Right lobe of liver (tissue), 4 donors: Measurements from ENCODE around the gene FIBIN.

Experiments used
- POLR2A ChIP-seq: fragments of 450-650 bp; IDR thresholded peaks from one replicate; pipeline ENCODE4 v1.6.1; 2017; ENCODE audit warnings: antibody characterized with exemption, mild to moderate bottlenecking
- TF ChIP-seq, protein P1 (sequence below), 4 donors: fragments of 200-600 bp in 3 of 4; fragments of 450-650 bp in 1 of 4; IDR thresholded peaks; one replicate each; pipeline versions ENCODE4 v1.5.1 to v1.8.0; 2016 to 2022; ENCODE audit warnings: antibody characterized with exemption in 4 of 4, mild to moderate bottlenecking in 2 of 4
- donor health status: DM: no; HTN: no; CAD: no.
- donor health status: DM: no; HTN: no; CAD: no.
- donor health status: DM: no; HTN: yes; CAD: no.

DNA sequence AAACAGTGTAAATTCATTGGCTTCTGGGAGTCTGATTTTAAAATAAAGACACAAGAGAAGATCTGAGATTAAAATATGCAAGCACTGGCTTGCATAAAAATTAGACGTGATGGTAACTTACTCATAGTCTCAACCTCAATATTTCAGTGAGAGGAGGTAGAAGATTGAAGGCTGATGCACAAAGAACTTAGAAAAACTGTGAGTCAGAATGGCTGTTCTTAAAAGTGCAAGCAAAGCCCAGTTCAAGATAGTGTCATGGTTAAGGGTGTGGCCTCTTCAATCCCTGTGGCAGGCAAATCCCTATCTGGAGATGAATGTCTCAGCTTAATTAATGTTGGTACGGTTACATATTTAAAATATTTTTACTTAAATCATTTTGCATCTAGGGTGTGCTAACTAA, 33.6 kb upstream of the FIBIN start:
- TF ChIP-seq, protein P1, sequence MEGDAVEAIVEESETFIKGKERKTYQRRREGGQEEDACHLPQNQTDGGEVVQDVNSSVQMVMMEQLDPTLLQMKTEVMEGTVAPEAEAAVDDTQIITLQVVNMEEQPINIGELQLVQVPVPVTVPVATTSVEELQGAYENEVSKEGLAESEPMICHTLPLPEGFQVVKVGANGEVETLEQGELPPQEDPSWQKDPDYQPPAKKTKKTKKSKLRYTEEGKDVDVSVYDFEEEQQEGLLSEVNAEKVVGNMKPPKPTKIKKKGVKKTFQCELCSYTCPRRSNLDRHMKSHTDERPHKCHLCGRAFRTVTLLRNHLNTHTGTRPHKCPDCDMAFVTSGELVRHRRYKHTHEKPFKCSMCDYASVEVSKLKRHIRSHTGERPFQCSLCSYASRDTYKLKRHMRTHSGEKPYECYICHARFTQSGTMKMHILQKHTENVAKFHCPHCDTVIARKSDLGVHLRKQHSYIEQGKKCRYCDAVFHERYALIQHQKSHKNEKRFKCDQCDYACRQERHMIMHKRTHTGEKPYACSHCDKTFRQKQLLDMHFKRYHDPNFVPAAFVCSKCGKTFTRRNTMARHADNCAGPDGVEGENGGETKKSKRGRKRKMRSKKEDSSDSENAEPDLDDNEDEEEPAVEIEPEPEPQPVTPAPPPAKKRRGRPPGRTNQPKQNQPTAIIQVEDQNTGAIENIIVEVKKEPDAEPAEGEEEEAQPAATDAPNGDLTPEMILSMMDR (IDR thresholded peaks at IDR 0.05), result no peak
- no peak for TF ChIP-seq POLR2A
